ENCODE results near the gene EXOC4. TPM values are rescaled to one million over a fixed set of nuclear protein-coding genes. Genes with fewer than 3 reads are reported as not detected.
"Not testable (repeated sequence)": the region's sequence is repeated elsewhere in the genome, so short reads cannot be mapped to it uniquely, and the experiment has no call there.

Gene EXOC4
- total RNA-seq, 4 donors from 2014 or later = 30.7 to 62.4 (median 40.4) TPM

DNA sequence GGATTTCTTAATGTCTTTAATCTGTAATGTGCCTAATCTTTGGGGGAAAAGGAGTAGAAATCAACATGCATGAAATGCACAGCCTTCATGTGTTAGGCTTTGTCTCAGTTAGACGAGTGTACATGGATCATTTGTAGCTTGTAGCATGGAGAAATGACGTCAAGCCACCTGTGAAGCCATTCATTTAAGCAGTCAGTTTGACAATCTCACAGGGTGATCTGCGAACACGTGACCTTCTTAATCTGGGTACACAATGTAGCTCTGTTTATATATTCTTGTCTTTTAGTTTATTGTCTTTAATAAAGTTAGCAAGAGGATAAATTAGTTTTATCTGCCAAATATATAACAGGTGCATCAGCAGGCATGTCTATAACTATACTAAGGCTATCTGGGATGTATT is 522.3 kb downstream of the EXOC4 start:
- H3K9me3 ChIP-seq = no peaks in the 10 kb centered on the region
- H3K27me3 ChIP-seq = no peaks in the 10 kb centered on the region
- H3K4me3 ChIP-seq = no peak overlapping the region
- no peak for DNase-seq
- H3K27ac ChIP-seq = no peak overlapping the region
- H3K4me1 ChIP-seq = peaks cover 0 to 21% (median 4%) of the 10 kb centered on the region in 3 donors
- H3K36me3 ChIP-seq = no peaks in the 10 kb centered on the region
- 83 to 85% methylated on average over 4 of the region's 4 CpGs for WGBS, 2 donors
- TF ChIP-seq POLR2A (IDR thresholded peaks at IDR 0.05) = no peak
- no peak for TF ChIP-seq CTCF (IDR thresholded peaks at IDR 0.05)
- intact Hi-C loops (cut with DNase I) = no loop called here

DNA sequence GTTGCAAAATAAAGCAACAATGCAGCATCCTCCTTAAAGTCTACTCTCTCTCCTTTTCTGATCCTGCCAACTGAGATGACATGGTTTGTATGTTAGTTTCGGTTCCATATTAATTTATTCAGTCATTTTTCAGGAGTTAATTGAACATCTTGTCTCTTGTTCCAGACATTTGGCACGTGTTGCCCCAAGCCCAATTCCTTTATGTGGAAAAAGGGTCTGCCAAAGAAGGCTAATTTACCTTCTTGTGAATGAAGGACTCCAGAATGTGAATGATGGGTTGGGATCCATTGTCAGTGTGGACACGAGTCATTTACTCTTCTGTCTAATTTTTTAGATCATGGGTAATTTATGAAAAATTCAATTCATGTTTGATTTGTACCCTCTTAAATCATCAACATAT is 523.4 kb downstream of the EXOC4 start:
- Histone ChIP-seq H3K4me1 (peaks cover 0 to 10% (median 0%) of the 10 kb centered on the region in 3 donors), H3K27ac (no peak overlapping the region)
- no peak for DNase-seq

GRCh38 chr7:133777701-133778100 is 524.8 kb downstream of the EXOC4 start:
- TF ChIP-seq CTCF (IDR thresholded peaks at IDR 0.05) = no peak
- no peak for TF ChIP-seq POLR2A (IDR thresholded peaks at IDR 0.05)
- 63 to 88% methylated on average over 4 of the region's 4 CpGs for WGBS, 2 donors
- Histone ChIP-seq H3K27ac (no peak overlapping the region), H3K4me3 (no peak overlapping the region), H3K9me3 (no peaks in the 10 kb centered on the region), H3K27me3 (no peaks in the 10 kb centered on the region), H3K4me1 (no peaks in the 10 kb centered on the region), H3K36me3 (no peaks in the 10 kb centered on the region)
- intact Hi-C loops (cut with DNase I) = no loop called here
- DNase-seq = no peak

More for the DNA sequence above, 523.4 kb downstream of the EXOC4 start:
- Histone ChIP-seq H3K36me3 (no peaks in the 10 kb centered on the region), H3K4me3 (no peak overlapping the region), H3K27me3 (no peaks in the 10 kb centered on the region), H3K9me3 (no peaks in the 10 kb centered on the region)
- 53 to 67% methylated on average over 3 of the region's 3 CpGs for WGBS, 2 donors
- intact Hi-C loops (cut with DNase I) = no loop called here
- TF ChIP-seq POLR2A (IDR thresholded peaks at IDR 0.05) = no peak

DNA sequence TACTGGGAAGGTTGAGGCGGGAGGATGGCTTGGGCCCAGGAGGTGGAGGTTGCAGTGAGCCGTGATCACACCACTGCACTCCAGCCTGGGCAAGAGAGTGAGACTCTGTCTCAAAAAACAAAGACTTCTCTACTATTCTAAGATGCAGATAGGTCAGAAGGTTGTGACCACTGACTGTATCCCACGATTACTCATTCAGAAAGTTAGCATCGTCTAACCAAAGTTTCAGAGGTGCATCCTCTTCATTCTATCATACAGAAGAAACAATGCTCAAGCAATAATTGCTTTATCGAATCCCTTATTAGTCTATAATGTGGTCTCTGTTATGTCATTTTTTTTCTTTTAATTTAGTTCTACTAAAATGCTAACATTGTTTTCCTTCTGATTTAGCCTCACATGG is 525.6 kb downstream of the EXOC4 start:
- Histone ChIP-seq H3K4me1 (no peaks in the 10 kb centered on the region), H3K36me3 (no peaks in the 10 kb centered on the region), H3K27me3 (no peaks in the 10 kb centered on the region), H3K9me3 (no peaks in the 10 kb centered on the region), H3K27ac (no peak overlapping the region), H3K4me3 (no peak overlapping the region)
- no peak for DNase-seq
- no peak for TF ChIP-seq CTCF (IDR thresholded peaks at IDR 0.05)
- TF ChIP-seq POLR2A (IDR thresholded peaks at IDR 0.05) = no peak
- intact Hi-C loops (cut with DNase I) = no loop called here
- 85 to 95% methylated on average over 5 of the region's 5 CpGs for WGBS, 2 donors

- 93 to 97% methylated on average over 4 of the region's 4 CpGs for WGBS, 2 donors
- H3K4me3 ChIP-seq; H3K27me3 ChIP-seq; H3K4me1 ChIP-seq; H3K36me3 ChIP-seq; intact Hi-C loops (cut with DNase I); H3K9me3 ChIP-seq; H3K27ac ChIP-seq; DNase-seq: not testable (repeated sequence)
Observed at GRCh38 chr7:133779538-133779937, 526.7 kb downstream of the EXOC4 start.

DNA sequence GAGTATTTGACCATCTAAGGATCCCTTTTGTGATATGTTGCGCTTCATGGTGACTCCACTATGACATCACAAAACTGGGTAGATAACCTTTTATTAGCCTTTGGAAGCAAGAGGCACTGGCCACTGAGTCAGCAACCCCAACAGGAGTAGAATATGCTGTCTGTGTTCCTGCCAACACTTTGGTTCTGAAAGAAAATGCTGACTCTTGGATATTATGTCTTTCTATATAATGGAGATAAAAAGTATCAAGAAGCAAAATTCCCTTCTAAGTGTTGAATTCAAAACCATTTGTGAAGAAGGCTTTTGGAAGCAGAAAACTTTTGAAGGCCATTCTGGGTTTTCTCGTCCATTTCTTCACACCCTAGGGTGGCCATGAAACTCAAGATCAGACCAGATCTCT is 528.0 kb downstream of the EXOC4 start:
- Histone ChIP-seq H3K9me3 (no peaks in the 10 kb centered on the region), H3K4me3 (no peak overlapping the region), H3K4me1 (no peaks in the 10 kb centered on the region), H3K27ac (no peak overlapping the region), H3K27me3 (no peaks in the 10 kb centered on the region), H3K36me3 (no peaks in the 10 kb centered on the region)
- no peak for DNase-seq
- intact Hi-C loops (cut with DNase I) = no loop called here
- no peak for TF ChIP-seq CTCF (IDR thresholded peaks at IDR 0.05)
- no peak for TF ChIP-seq POLR2A (IDR thresholded peaks at IDR 0.05)
- WGBS, 2 donors = 0 to 79% methylated on average over 1 to 2 of the region's 2 CpGs
